Endothelial cell of umbilical vein (primary cell): Measurements from ENCODE around the gene JAZF1. TPM values are rescaled to one million over a fixed set of nuclear protein-coding genes. Genes with fewer than 3 reads are reported as not detected.

ENCODE experiments used
- BruUV-seq: library from RNA; stranded (reverse); fragments of 400-500 nt; replicated peaks from 2 replicates; lab custom pipeline; 2021; lab: Mats Ljungman, UMichigan
- CTCF ChIA-PET: fragments of 300-600, 350-600 bp; sonication (Branson Sonifier 250); formaldehyde crosslinking; loops from one replicate; lab custom pipeline; 2021; ENCODE audit warnings: antibody characterized with exemption, inconsistent platforms; lab: Charles Lee
- POLR2A ChIA-PET: fragments of 300-600, 350-600 bp; sonication (Branson Sonifier 250); formaldehyde crosslinking; loops from one replicate; lab custom pipeline; 2021; ENCODE audit warnings: antibody characterized with exemption, inconsistent platforms; lab: Charles Lee
- DNase-seq: peaks from one replicate; pipeline ENCODE4 v3.0.0-alpha.2; 2011; ENCODE audit warnings: low read depth, low spot score
- FAIRE-seq: peaks from 2 replicates; lab custom pipeline; 2011; peaks lifted over from hg19 to GRCh38; lab: Jason Lieb, UNC
- H2AFZ ChIP-seq: 2 replicates; pipeline ENCODE4 v1.6.0; 2012; ENCODE audit warnings: low read depth, low read length, control low read depth, inconsistent platforms
- H3K27ac ChIP-seq: 2 replicates; pipeline ENCODE4 v1.5.1; 2011; ENCODE audit warnings: low read depth, mild to moderate bottlenecking, control low read depth, low read length, moderate library complexity; ENCODE audit not compliant: insufficient read depth
- H3K27me3 ChIP-seq, 2 experiments: 2 replicates each; pipeline versions ENCODE4 v1.6.0 to v1.6.1; 2011; ENCODE audit warnings: low read length in 2 of 2, mixed read lengths in 1 of 2; ENCODE audit not compliant: control insufficient read depth in 2 of 2, insufficient read depth in 2 of 2
- H3K36me3 ChIP-seq, 2 experiments: 2 replicates in 1 of 2; 3 replicates in 1 of 2; pipeline ENCODE4 v1.5.1; 2011; ENCODE audit warnings: low read length in 2 of 2, mild to moderate bottlenecking in 1 of 2, moderate library complexity in 1 of 2; ENCODE audit not compliant: control insufficient read depth in 2 of 2, insufficient read depth in 2 of 2; ENCODE audit errors: extremely low read depth in 1 of 2
- H3K4me1 ChIP-seq: 3 replicates; pipeline ENCODE4 v1.5.1; 2011; ENCODE audit warnings: mild to moderate bottlenecking, low read length; ENCODE audit not compliant: control insufficient read depth, insufficient read depth; ENCODE audit errors: extremely low read depth
- H3K4me2 ChIP-seq: 2 replicates; pipeline ENCODE4 v1.6.1; 2011; ENCODE audit warnings: low read length, control low read depth, mixed read lengths; ENCODE audit not compliant: insufficient read depth
- H3K4me3 ChIP-seq, 3 experiments: fragments of 200-600 bp in 1 of 3; sonication (generic), shearing (Covaris generic) in 1 of 3; replicated peaks in 1 of 3; 2 replicates each; pipeline ENCODE4 v1.5.1; 2011 to 2016; ENCODE audit warnings: control low read depth in 3 of 3, low read length in 3 of 3, mild to moderate bottlenecking in 2 of 3, inconsistent platforms in 1 of 3, low read depth in 1 of 3, moderate library complexity in 1 of 3; ENCODE audit not compliant: insufficient read depth in 1 of 3
- H3K79me2 ChIP-seq: 2 replicates; pipeline ENCODE4 v1.6.0; 2012; ENCODE audit warnings: low read length, inconsistent platforms; ENCODE audit not compliant: control insufficient read depth, insufficient read depth
- H3K9ac ChIP-seq: replicated peaks from 2 replicates; pipeline ENCODE3; 2011; ENCODE audit warnings: low read length, control low read depth; ENCODE audit not compliant: insufficient read depth; ENCODE audit errors: extremely low read depth
- H3K9me1 ChIP-seq: replicated peaks from 3 replicates; pipeline ENCODE4 v1.6.0; 2011; ENCODE audit warnings: mild to moderate bottlenecking, low read length; ENCODE audit not compliant: control insufficient read depth, insufficient read depth; ENCODE audit errors: extremely low read depth
- H3K9me3 ChIP-seq: replicated peaks from 2 replicates; pipeline ENCODE4 v1.5.1; 2012; ENCODE audit warnings: low read length, inconsistent platforms; ENCODE audit not compliant: control insufficient read depth, insufficient read depth
- H4K20me1 ChIP-seq: replicated peaks from 2 replicates; pipeline ENCODE3; 2011; ENCODE audit warnings: mild to moderate bottlenecking, low read length; ENCODE audit not compliant: control insufficient read depth, insufficient read depth; ENCODE audit errors: extremely low read depth
- CTCF ChIP-seq, 2 donors: IDR thresholded peaks; 1 replicate in 1 of 2; 2 replicates in 1 of 2; pipeline ENCODE4 v1.5.1; 2011; ENCODE audit warnings: low read length in 2 of 2, mild to moderate bottlenecking in 2 of 2, moderate library complexity in 2 of 2, control low read depth in 1 of 2, inconsistent platforms in 1 of 2, low read depth in 1 of 2; ENCODE audit not compliant: insufficient read depth in 1 of 2; ENCODE audit errors: extremely low read depth in 1 of 2
- EZH2 ChIP-seq: IDR thresholded peaks from 2 replicates; pipeline ENCODE4 v1.6.1; 2012; ENCODE audit warnings: borderline replicate concordance, low read depth, mild to moderate bottlenecking, moderate library complexity, low read length, inconsistent platforms; ENCODE audit not compliant: severe bottlenecking
- FOS ChIP-seq: IDR thresholded peaks from 2 replicates; pipeline ENCODE4 v1.6.1; 2011; ENCODE audit warnings: mild to moderate bottlenecking, low read length, moderate library complexity, borderline replicate concordance; ENCODE audit not compliant: insufficient read depth
- GATA2 ChIP-seq: IDR thresholded peaks from 2 replicates; pipeline ENCODE4 v1.7.0; 2011; ENCODE audit warnings: low read depth, mild to moderate bottlenecking, moderate library complexity, mixed read lengths, low read length; ENCODE audit not compliant: insufficient read length, insufficient read depth
- JUN ChIP-seq: IDR thresholded peaks from 2 replicates; pipeline ENCODE4 v1.6.1; 2011; ENCODE audit warnings: borderline replicate concordance, low read depth; ENCODE audit not compliant: insufficient read length, insufficient read depth
- MAX ChIP-seq: IDR thresholded peaks from 2 replicates; pipeline ENCODE4 v1.6.1; 2011; ENCODE audit not compliant: insufficient read depth, insufficient read length
- MYC ChIP-seq: IDR thresholded peaks from one replicate; pipeline ENCODE4 v1.6.1; 2011; ENCODE audit warnings: mild to moderate bottlenecking, low read depth, low read length
- POLR2A ChIP-seq: IDR thresholded peaks from 2 replicates; pipeline ENCODE4 v1.6.1; 2012; ENCODE audit warnings: low read depth, mild to moderate bottlenecking, control low read depth, low read length
- POLR2AphosphoS5 ChIP-seq: IDR thresholded peaks from 2 replicates; pipeline ENCODE4 v1.6.1; 2012; ENCODE audit warnings: low read depth, mild to moderate bottlenecking, control low read depth, low read length, moderate library complexity; ENCODE audit not compliant: insufficient read depth
- dilution Hi-C: fragments of 300-500 bp; cut with MboI; formaldehyde crosslinking; loops from one replicate; pipeline ENCODE4 v1.15.0; 2019; ENCODE audit warnings: low sequenced_read_pairs; ENCODE audit not compliant: extremely low pct_ligation_motif_present
- intact Hi-C: fragments of 100-400 bp; cut with micrococcal nuclease; formaldehyde crosslinking; loops from one replicate; pipeline ENCODE4 v1.10.0; 2022
- polyA plus RNA-seq, 4 experiments: library from polyadenylated mRNA; depleted of rRNA in 3 of 4; stranded (reverse) in 3 of 4; unstranded in 1 of 4; fragments of >200 nt; gene quantifications; 2 replicates each; pipeline versions ENCODE4 v1.2.1 to v1.2.3, GENCODE V29; 2011 to 2012; ENCODE audit warnings: missing spikeins in 1 of 4
- total RNA-seq: library from RNA; stranded (reverse); gene quantifications from 2 replicates; pipeline ENCODE4 v1.2.3, GENCODE V29; 2021

JAZF1 gene
- total and polyA plus RNA-seq, 2 donors (not counting 3 experiments of a cell fraction or from before 2014, with no cell fraction given) = 2.5 to 16.9 TPM

- Histone ChIP-seq H3K36me3 (no peaks in the 10 kb centered on the region), H3K79me2 (no peaks in the 10 kb centered on the region), H3K4me2 (no peak overlapping the region), H3K9me3 (no peaks in the 10 kb centered on the region), H3K27me3 (no peaks in the 10 kb centered on the region), H3K4me3 (no peak overlapping the region), H3K9ac (no peak overlapping the region), H3K27ac (no peak overlapping the region), H4K20me1 (no peaks in the 10 kb centered on the region), H3K4me1 (peaks cover 10% of the 10 kb centered on the region), H3K9me1 (no peaks in the 10 kb centered on the region), H2AFZ (no peak overlapping the region)
- ChIA-PET POLR2A (no interaction called here), CTCF (interaction anchor here (0.6 to 1.5 kb wide), 3 partner anchors 12 to 704 kb away, joined by 3 to 5 read pairs (median 3); no protein-coding TSS in a partner anchor)
- dilution Hi-C loops = no loop called here
- intact Hi-C loops = no loop called here
- no peak for DNase-seq
- BruUV-seq = no TSS peak
- no peak for FAIRE-seq
- TF ChIP-seq FOS (no peak), MAX (no peak), GATA2 (no peak), EZH2 (no peak), CTCF (IDR thresholded peaks at IDR 0.05; ENCODE audit: extremely low read depth in 1 of 2, insufficient read depth in 1 of 2, low read depth in 1 of 2, low read length in 2 of 2) (no peak), JUN (no peak), POLR2A (no peak), POLR2AphosphoS5 (no peak), MYC (no peak)
Observed at GRCh38 chr7:27899601-27900000, 281.0 kb downstream of the JAZF1 start.
